GM06990 (cell line): ENCODE results near the gene JMJD7.
A peak's percentile ranks its signal among the peaks of the same experiment; 100 is the strongest.

Source experiments
- DNase-seq: peaks from one replicate; pipeline ENCODE4 v3.0.0-alpha.2; 2011; ENCODE audit not compliant: insufficient read length; ENCODE audit errors: extremely low read depth
- H3K27me3 ChIP-seq: replicated peaks from 2 replicates; pipeline ENCODE4 v1.6.0; 2011; ENCODE audit warnings: low read length; ENCODE audit not compliant: control insufficient read depth, insufficient read depth
- H3K36me3 ChIP-seq: 2 replicates; pipeline ENCODE4 v1.5.1; 2011; ENCODE audit warnings: low read length; ENCODE audit not compliant: control insufficient read depth, insufficient read depth
- H3K4me3 ChIP-seq: replicated peaks from 2 replicates; pipeline ENCODE4 v1.5.1; 2011; ENCODE audit warnings: low read depth, mild to moderate bottlenecking, control low read depth, low read length
- CTCF ChIP-seq: IDR thresholded peaks from 2 replicates; pipeline ENCODE4 v1.5.1; 2011; ENCODE audit warnings: low read length, control low read depth, mild to moderate bottlenecking, inconsistent platforms; ENCODE audit not compliant: insufficient read depth, poor library complexity, severe bottlenecking

JMJD7 gene

GRCh38 chr15:41809121-41809520, 18.8 kb upstream of the JMJD7 start:
- no peak for DNase-seq
- Histone ChIP-seq H3K27me3 (no peaks in the 10 kb centered on the region), H3K4me3 (no peak overlapping the region), H3K36me3 (peaks cover under 1% of the 10 kb centered on the region)
- TF ChIP-seq CTCF: no peak

- Histone ChIP-seq H3K4me3 (no peak overlapping the region), H3K36me3 (peaks cover 3% of the 10 kb centered on the region), H3K27me3 (no peaks in the 10 kb centered on the region)
- no peak for DNase-seq
- TF ChIP-seq CTCF: no peak
These were observed 18.2 kb upstream of the JMJD7 start for GRCh38 chr15:41809526-41810220.

- DNase-seq: no peak
- H3K27me3 ChIP-seq: no peaks in the 10 kb centered on the region
- H3K4me3 ChIP-seq: no peak overlapping the region
- TF ChIP-seq CTCF: peak; percentile 2
- peaks cover 5% of the 10 kb centered on the region for H3K36me3 ChIP-seq
These were observed 17.1 kb upstream of the JMJD7 start for GRCh38 chr15:41810651-41811431.

- peaks cover 8% of the 10 kb centered on the region for H3K36me3 ChIP-seq
These were observed 16.3 kb upstream of the JMJD7 start for GRCh38 chr15:41811432-41812195.

More at GRCh38 chr15:41811432-41812195, 16.3 kb upstream of the JMJD7 start:
- Histone ChIP-seq H3K27me3 (no peaks in the 10 kb centered on the region), H3K4me3 (no peak overlapping the region)
- peak; percentile 90 for TF ChIP-seq CTCF
- peak; percentile 46 for DNase-seq
